Cerebellar cortex (tissue), 1 donor: ENCODE results near the gene TOPAZ1.

Experiments
- DNase-seq: peaks from one replicate; pipeline ENCODE4 v3.0.0-alpha.2; 2015; ENCODE audit warnings: low spot score

TOPAZ1 gene

DNA sequence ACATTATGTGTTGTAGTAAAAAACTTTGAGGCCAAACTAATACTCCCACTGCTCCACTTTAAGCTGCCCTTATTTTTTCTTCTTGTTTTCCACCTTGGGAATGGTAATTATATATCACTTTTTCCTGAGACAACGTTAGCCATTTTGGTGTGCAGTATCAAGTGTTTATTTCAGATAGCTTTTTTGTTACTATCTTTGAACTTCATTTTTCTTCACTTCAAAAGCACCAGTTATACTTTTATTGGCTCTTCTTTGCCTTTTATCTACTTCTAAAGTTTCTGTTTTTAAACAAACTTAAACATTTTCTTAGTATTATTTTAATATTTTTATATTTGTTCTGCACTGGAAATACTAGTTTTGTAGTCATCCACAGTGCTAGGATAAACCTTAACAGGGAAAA lies 6.5 kb downstream of the TOPAZ1 start:
- DNase-seq, result no peak

DNA sequence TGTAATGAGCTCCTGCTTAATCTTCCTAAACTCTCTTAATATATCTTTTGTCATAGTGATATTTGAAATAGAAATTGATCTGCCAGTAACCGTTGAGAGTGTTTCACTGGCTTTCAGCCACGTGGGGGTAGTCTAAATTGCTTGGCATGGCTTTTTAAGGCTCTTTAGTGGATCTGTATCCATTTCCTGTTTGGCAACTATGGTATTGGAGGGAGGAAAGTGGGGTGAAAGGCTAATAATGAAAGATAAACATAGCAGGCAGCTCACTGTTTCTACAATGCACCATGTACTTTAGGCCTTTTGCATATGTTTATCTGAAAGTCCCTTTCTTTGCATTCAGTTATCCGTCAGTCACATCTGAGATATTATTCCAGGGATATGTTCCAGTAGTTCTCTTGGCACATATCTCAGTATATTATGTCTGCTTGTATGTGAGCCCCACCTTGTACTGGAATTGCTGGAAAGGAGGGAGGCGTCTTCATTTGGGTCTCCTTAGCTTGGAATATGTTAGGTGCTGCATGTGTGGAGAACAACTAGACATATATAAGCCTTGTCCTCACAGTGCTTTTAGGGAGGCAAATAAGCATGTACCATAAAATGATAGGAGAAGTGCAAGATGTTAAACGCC lies 10.8 kb downstream of the TOPAZ1 start:
- DNase-seq, result no peak

DNA sequence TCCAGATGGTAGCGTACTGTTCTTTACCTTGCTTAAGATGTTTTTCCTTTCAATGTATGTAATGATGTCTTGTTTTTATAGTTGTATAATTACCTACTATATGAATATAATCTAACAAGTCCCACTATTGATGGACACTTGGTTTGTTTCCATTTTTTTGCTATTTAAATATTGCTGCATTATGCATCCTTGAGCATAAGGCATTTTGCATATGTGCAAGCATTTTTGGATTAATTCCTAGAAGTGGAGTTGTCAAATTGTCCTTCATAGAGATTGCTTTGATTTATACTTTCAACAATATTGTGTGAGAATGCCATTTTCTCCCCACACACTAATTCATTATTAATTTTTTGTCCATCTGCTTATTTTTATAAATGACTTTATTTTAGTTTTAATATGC lies 17.7 kb downstream of the TOPAZ1 start:
- no peak for DNase-seq

DNA sequence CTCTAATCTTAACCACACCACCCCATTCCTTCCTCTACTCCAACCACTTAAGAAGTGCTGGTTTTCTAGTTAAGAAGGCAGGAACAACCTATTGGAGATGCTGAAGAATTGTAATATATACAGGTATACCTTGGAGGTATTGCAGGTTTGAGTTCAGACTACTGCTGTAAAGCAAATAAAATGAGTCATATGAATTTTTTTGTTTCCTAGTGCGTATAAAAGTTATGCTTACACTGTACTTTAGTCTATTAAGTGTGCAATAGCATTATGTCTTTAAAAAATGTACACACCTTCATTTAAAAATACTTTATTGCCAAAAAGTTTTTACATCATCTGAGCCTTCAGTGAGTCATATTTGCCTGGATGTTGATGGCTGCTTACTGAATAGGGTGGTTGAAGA lies 22.5 kb downstream of the TOPAZ1 start:
- DNase-seq, result no peak

DNA sequence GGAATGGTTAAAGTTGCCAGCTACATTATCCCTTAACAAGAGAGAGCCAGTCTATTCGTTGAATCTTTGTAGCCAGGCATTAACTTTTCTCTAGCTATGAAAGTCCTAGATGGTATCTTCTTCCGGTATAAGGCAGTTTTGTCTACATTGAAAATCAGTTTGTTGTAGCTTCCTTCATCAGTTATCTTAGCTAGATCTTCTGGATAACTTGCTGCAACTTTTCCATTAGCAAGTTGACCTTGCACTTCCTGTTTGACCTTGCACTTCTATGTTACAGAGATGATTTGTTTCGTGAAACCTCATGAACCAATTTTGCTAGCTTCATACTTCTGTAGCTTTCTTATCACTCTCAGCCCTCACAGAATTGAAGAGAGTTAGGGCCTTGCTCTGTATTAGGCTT lies 24.1 kb downstream of the TOPAZ1 start:
- no peak for DNase-seq

DNA sequence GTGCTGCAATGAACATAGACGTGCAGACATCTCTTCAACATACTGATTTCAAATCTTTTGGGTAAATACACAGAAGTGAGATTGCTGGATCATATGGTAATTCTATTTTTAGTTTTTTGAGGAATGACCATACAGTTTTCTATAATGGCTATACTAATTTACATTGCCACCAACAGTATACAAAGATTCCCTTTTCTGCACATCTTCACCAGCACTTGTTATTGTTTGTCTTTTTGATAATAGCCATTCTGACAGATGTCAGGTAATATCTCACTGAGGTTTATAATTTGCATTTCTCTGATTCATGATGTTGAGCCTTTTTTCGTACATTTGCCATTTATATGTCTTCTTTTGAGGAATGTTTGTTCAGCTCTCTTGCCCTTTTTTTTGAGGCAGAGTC lies 30.5 kb downstream of the TOPAZ1 start:
- DNase-seq, result no peak

DNA sequence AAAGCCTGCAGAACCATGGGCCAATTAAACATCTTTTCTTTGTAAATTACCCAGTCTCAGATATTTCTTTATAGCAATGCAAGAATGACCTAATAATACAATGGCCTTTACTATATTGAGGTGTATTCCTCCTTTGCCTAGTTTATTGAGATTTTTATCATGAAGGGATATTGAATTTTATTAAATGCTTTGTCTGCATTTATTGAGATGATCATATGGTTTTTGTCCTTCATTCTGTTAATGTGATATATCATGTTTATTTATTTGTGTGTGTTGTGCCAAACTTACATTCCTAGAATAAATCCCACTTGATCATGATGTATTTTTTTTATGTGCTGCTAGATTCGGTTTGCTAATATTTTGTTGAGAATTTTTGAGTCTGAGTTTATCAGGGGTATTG lies 36.2 kb downstream of the TOPAZ1 start:
- DNase-seq, result no peak

DNA sequence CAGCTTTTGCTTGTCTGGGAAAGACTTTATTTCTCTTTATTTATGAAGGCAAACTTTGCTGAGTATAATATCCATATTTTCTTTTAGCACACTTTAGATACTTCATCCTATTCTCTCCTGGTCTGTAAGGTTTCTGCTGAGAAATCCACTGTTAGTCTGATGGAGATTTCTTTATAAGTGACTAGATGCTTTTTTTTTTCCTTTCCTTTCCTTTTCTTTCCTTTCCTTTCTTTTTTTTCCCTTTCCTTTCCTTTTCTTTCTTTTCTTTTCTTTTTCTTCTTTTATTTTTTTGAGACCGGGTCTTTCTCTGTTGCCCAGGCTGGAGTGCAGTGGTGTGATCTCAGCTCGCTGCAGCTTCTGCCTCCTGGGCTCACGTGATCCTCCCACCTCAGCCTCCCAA lies 38.4 kb downstream of the TOPAZ1 start:
- no peak for DNase-seq

DNA sequence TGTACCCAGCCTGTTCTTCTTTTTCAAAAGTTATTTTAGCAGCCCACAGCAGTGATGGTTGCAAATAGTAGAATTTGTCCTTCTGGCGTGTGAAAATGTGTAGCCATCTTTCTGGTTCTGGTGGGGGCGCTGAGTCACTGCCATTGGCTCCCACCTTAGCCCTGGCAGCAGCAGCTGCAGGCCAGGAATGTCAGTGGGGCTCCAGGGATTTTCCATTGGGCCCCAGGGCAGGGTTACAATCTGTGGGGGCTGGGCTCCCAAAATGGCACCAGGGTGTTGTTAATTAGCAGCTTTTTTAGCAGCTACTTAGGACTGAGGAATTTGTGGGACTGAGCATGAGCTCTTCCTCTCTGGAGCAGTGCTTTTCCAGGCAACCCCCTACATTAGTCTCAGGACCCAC lies 38.9 kb downstream of the TOPAZ1 start:
- no peak for DNase-seq

DNA sequence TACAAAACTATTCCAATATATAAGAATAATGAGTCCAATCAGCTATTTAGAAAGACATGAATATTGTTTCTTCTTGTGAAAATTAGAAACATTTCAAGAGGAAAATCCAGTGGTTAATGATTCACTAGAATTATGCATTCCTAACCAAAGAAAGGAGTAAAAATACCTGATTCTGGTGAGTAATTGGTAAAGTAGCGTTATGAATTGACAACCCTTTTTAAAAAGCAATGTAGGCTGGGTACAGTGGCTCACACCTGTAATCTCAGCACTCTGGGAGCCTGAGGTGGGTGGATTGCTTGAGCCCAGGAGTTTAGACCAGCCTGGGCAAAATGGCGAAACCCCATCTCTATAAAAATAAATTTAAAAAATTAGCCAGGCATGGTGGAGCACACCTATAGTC lies 43.3 kb downstream of the TOPAZ1 start:
- DNase-seq, result no peak

DNA sequence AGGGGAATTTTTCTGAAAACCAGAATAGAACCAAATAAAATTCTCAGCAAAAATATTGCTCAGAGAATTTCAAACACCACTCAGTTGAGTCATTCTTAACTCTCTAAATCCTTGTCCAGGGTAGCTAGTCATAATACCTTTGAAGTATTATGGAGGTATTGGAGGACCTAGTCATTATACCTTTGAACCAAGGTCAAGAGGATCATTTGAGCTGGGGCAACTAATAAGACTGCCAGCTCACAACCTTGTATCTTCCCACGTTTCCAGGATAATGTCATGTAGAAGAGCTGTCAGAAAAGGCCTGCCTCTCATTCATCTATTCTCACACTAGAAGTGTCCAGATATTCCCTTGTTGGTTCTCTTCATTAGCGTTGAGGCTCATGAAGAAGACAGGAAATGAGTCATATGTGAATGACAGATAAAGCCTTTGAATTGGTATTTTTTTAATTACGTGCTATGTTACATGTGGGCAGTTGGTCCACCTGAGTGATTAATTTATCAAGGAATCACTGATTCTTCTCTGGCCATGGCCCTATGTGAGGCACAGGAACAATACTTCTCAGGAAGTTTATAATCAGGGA lies 48.3 kb downstream of the TOPAZ1 start:
- DNase-seq, result no peak

DNA sequence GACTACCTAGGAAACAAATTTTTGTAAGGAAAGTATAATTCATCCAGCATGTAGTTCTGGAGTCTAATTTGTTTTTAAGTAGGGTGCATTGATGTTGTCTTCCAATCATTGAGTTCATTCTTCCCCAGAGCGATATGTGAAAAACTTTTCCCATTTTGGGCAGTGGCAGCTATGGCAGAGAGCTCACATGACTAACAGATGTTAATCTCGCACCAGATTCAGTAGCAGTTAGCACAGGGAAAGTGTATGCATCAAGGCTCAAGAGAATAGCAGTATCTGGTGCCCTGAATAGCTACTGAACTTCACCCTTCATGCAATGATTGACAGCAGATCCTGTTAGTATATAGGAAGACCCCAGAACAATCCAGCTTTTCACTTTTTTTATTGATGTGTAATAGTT lies 50.6 kb downstream of the TOPAZ1 start:
- no peak for DNase-seq

DNA sequence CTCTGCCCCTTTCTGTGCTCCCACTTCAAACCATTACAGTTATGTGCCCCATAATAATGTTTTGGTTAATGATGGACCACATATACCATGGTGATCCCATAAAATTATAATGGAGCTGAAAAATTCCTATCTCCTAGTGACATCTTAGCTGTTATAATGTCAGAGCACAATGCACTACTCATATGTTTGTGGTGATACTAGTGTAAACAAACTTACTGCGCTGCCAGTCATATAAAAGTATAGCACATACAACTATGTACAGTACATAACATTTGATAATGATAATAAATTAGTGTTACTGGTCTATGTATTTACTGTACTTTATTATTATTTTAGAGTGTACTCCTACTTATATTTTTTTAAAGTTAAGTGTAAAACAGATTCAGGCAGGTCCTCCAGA lies 51.3 kb downstream of the TOPAZ1 start:
- DNase-seq, result no peak

DNA sequence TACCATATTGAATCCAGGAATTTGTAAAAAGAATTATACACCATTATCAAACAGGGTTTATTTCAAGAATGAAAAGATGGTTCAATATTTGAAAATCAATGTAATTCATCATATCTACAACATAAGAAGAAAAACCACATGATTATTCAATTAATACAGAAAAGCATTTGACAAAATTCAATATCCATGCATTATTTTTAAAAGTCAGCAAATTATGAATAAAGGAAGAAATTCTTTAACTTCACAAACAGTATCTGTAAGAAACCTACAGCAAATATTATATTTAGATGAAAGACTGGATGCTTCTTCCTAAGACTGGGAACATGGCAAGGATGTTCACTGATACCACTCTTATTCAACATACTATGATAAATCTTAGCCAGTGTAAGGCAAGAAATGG lies 55.6 kb downstream of the TOPAZ1 start:
- DNase-seq, result no peak

DNA sequence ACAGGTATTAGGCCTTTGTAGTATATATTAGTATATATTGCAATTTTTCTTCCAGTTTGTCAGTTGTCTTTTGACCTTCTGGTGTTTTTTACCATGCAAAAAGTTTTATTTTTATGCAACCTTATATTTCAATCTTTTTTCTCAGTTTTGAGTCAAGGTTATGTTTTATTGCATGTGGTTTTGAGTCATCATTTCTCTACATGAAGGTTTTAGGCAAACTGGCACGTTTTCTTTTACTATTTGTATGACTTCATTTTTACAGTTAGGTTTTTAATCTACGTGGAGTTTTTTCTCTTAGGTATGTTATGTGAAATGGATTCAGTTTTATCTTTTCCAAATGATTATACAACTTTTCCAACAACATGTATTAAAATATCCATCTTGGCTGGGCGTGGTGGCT lies 60.1 kb downstream of the TOPAZ1 start:
- DNase-seq, result no peak

DNA sequence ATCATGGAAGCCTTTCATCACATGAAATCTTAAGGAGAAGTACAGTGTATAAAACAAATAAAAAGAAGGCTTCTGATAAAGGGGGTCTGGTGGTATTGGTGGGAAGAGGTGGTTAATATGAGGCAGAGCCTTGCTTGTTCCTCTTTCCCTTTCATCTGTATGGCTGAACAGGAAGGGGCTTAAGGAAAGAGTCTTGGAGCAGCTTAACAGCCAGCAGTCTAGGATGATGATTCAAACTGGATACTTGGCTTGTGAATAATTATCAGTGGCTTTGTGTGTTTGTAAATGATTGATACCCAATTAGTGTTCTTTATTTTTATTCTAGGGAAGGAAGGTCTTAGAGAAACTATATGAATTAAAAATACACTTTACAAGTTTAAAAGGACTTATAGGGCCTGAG lies 67.8 kb downstream of the TOPAZ1 start:
- no peak for DNase-seq

DNA sequence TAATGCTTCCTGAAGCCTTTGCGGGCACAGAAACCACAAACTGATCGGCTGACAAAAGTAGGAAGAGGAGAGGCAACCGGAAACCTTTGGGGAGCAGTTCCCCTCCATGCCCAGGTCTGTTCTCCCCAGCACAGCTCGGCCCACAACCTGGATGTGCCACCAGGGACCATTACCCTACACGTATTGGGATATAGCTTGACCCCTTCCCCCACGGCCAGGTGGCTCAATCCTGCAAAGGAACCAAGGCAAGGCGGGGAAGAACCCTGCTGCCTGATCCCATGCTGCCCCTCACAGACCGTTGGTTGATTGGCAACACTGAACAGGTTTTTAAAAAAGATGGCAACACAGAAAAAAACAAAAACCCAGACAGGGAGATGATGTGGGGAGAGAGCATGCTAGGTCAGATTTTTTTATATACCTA lies 77.2 kb downstream of the TOPAZ1 start:
- no peak for DNase-seq

DNA sequence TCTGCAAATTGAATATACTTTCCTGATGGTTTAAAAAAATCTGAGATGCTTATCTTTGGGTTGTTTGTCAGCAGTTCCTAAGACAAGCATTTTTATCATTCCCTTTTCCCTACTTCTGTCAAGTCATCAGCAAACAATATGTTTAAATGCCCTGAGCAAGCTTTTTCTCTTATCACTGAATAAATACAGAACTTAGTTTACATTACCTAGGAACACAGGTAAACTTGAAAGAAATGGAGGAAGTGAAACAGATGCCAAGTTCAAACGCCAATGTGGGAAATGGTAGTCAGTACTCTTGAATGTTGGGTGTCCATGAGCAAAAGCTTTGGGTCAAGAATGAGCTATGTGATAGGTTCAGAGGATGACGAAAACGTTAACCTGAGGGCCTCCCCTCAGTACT lies 79.6 kb downstream of the TOPAZ1 start:
- DNase-seq, result no peak

DNA sequence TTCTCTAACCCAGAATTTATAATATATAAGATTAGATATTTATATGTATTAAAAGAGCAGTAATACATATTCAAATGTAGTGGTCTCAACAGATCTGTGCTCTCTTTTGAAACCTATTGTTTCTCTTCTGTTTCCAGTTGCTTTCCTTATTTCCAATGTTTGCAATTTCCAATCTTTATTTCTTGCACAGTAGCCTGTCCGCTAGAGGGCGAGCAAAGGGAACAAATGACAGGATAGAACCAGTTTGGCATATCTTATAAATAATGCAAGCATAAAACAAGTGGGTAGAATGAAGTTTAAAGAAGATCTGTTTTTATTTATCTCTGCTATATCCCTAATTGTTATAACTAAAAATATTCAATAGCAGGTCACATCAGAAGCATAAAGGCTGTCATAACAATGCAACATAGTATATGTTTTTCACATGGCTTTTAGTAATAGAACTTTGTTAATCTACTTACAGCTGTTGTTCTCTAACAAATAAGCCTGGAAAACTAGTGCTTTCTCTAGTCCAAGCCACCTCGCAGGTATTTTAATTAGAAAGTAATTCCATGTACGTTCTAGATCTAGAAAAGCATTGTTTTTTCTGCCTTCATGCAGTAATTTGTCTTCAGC lies 81.8 kb downstream of the TOPAZ1 start:
- peak; percentile 76 for DNase-seq

DNA sequence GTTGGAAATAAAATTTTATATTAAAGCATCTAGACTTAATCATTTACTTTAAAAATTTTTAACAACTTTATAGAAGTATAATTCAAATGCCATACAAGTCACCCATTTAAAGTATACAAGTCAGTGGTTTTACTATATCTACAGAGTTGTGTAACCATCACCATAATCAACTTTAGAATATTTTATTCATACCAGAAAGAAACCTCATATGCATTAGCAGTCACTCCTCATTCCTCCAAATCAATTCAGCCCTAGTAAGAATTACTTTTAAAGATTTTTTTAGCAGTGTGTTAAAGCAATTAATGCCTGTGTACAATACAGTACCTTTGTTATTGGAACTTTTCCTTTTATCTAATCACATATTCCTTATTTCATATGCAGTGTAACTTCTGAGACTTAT lies 82.9 kb downstream of the TOPAZ1 start:
- no peak for DNase-seq

DNA sequence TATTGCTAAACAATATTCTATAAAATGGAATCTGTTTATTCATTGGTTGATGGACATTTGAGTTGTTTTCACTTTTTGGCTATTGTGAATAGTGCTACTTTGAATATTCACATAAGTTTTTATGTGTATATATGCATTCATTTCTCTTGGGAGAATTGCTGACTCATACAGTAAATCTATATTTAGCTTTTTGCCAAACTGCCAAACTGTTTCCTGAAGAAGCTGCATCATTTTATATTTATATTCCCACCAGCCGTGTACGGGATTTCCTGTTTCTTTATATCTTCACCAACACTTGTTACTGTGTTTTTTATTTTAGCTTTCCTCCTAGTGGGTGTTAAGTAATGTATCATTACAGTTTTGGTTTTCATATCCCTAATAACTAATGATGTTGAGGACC lies 84.3 kb downstream of the TOPAZ1 start:
- no peak for DNase-seq

DNA sequence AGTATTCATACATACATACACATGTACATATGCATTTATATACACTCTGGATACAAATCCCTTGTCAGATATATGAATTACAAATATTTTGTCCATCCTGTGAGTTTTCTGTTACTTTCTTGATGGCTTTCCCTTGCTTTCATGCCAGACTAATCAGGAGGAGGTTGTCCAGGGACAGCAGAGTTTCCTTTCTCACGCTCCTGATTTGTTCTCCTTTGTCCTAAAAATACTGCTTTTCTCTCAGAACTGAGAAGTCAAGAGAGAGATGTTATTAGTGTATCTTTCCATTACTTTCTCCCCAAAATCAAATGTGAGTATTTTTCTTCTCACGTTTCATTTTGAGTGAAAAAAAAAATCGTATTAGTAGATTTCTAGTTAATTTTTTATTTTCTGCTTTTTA lies 84.8 kb downstream of the TOPAZ1 start:
- no peak for DNase-seq

DNA sequence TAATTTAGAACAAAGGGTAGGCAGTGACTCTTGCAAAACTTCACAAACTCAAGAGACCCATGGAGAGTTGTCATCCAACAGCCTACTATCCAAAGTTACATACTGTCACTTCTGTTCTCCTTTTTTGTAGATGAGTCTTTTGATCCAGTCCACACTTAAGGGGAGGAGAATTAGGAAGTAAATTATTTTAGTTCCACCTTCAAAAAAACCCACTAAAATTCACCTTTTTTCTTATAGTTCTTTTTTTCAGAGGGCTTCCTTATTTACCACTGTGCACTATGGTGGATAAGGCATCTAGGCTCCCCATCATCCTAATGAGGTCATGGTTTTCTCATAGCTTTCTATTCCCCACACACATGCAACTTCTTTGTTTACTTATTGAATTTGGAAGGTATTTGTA lies 88.3 kb downstream of the TOPAZ1 start:
- no peak for DNase-seq

DNA sequence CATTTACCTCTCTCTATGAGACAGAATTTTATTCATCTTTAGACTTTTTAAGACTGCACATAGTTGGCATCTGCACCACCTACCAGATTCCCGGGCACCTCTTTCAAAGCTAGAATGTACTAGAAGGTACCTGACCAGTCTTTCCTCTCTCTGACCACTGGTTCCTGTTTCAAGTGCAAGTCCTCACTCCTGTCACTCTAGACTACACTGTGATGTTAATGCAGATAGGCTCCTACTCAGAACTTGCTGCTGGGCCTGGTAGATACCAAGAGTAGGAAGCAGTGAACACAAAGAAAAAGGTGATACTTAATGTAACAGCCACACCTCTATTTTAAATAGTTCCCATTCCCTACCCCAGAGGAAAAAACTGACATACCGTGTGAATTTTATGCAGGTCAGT lies 88.8 kb downstream of the TOPAZ1 start:
- no peak for DNase-seq
